ENCODE data around the gene COL19A1. TPM values are rescaled to one million over a fixed set of nuclear protein-coding genes. Genes with fewer than 3 reads are reported as not detected.

The COL19A1 gene
- total and polyA plus RNA-seq, 7 donors, result 0.54 to 1.6 (median 0.83) TPM; not detected in 3

DNA sequence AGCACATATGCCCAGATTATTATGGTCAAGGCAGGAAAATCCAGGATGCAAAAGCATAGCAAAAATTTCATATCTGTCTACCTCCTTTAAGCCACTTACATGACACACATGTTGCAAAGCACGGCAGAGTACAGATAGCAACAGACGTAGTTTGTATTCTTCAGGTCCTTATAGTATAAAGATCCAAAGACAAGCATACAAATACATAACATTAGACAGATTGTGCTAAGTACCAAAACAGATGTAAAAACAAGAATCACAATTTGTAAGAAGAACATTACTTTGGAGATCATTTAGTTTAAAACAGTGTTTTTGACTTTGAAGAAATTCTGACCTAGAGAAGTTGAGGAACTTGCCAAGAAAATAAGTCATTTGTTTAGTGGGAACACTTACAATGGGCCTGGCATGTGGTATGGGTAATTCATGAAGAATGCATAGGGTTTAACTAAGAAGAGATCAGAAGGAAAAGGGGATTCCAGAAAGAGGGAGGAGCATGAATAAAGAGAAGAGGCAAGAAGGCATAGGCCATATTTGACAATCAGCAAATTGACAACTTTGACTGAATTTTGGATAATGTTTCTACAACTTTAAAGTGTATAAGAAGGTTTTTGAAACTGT lies 39.0 kb upstream of the COL19A1 start:
- TF ChIP-seq, protein P1, sequence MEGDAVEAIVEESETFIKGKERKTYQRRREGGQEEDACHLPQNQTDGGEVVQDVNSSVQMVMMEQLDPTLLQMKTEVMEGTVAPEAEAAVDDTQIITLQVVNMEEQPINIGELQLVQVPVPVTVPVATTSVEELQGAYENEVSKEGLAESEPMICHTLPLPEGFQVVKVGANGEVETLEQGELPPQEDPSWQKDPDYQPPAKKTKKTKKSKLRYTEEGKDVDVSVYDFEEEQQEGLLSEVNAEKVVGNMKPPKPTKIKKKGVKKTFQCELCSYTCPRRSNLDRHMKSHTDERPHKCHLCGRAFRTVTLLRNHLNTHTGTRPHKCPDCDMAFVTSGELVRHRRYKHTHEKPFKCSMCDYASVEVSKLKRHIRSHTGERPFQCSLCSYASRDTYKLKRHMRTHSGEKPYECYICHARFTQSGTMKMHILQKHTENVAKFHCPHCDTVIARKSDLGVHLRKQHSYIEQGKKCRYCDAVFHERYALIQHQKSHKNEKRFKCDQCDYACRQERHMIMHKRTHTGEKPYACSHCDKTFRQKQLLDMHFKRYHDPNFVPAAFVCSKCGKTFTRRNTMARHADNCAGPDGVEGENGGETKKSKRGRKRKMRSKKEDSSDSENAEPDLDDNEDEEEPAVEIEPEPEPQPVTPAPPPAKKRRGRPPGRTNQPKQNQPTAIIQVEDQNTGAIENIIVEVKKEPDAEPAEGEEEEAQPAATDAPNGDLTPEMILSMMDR (IDR thresholded peaks at IDR 0.05), result no peak
- TF ChIP-seq EP300 (IDR thresholded peaks at IDR 0.05), result no peak
- WGBS, 2 donors, result 38 to 68% methylated on average over 2 of the region's 2 CpGs
- Histone ChIP-seq H3K4me3 (no peak overlapping the region), H3K4me1 (peaks cover 0 to 4% (median 0%) of the 10 kb centered on the region in 4 donors), H3K36me3 (no peaks in the 10 kb centered on the region), H3K9me3 (no peaks in the 10 kb centered on the region), H3K27ac (no peak overlapping the region), H3K27me3 (no peaks in the 10 kb centered on the region)
- intact Hi-C loops (cut with DNase I), result no loop called here
- no peak for DNase-seq

DNA sequence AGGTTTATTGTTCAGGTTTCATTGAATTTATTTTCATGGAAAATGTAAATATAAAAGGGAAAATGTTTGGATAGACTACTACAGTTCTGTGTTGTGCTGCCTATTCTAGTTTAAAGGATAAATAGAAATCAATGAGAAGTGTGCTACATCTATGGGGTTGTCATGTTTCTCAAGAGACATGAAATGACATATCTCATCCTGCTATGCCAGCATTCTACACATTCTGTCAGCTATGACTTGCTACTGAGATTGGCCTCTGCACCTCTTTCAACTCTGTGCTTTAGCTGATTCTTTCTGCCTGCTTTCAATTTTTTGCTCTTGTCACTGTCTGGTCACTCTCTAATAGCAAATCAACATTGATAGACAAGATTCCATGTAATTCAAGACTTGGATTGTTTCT lies 33.8 kb upstream of the COL19A1 start:
- H3K9me3 ChIP-seq, result no peaks in the 10 kb centered on the region
- intact Hi-C loops (cut with DNase I), result no loop called here

DNA sequence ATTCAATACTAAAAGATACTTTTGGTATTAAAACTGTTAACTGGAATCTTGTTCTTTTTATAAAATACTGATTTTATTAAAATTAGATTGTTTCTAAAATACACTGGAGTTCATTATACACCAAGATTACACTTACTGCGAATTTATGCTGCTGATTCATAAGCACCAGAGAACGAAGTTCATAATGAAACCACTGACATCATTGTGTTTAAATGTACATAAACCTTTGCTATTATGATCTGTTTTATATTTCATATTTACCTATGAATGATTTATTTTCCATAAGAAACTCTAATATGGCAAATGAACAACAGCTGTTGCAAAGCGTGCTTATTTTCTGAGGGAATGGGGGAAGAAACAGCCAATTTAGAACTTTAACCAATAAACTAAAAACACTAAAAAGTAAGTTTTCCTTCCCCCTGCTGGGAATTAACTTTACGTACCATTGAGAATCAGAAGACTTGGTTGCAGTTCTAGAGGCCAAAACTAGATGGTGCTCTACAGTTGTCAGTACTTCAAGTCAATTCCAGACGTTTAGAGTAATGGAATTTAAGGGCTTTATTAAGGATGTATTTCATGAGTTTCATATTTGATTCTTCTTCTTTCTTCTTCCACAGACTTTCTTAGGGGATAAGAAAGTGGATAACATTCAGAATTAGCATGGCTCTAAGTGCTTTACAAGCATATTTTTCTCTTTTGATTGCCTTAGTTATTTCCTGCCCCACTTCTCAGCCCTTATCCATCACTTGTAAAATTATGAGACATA lies 30.8 kb upstream of the COL19A1 start:
- H3K27ac ChIP-seq, result no peak overlapping the region
- H3K36me3 ChIP-seq, result no peaks in the 10 kb centered on the region
- DNase-seq, result no peak
- TF ChIP-seq, protein P1 (IDR thresholded peaks at IDR 0.05), result peak; percentile 23 to 73 (median 46)
- TF ChIP-seq POLR2AphosphoS5 (IDR thresholded peaks at IDR 0.05) (no peak), POLR2A (IDR thresholded peaks at IDR 0.05) (no peak), EP300 (IDR thresholded peaks at IDR 0.05) (no peak)
- 2 to 10% methylated on average over 5 of the region's 5 CpGs for WGBS, 2 donors
- H3K4me1 ChIP-seq, result no peaks in the 10 kb centered on the region
- no peak overlapping the region for H3K4me3 ChIP-seq
- H3K9me3 ChIP-seq, result no peaks in the 10 kb centered on the region
- H3K27me3 ChIP-seq, result no peaks in the 10 kb centered on the region
- intact Hi-C loops (cut with DNase I), result loop anchor here (5.0 kb wide), 1 partner anchor 272 kb away; no protein-coding TSS in a partner anchor

More for the DNA sequence above, 33.8 kb upstream of the COL19A1 start:
- Histone ChIP-seq H3K27me3 (no peaks in the 10 kb centered on the region), H3K36me3 (no peaks in the 10 kb centered on the region), H3K4me3 (no peak overlapping the region), H3K4me1 (peaks cover 0 to 1% (median 0%) of the 10 kb centered on the region in 4 donors), H3K27ac (no peak overlapping the region)
- TF ChIP-seq POLR2A (IDR thresholded peaks at IDR 0.05) (no peak), POLR2AphosphoS5 (IDR thresholded peaks at IDR 0.05) (no peak), EP300 (IDR thresholded peaks at IDR 0.05) (no peak)
- TF ChIP-seq, protein P1 (IDR thresholded peaks at IDR 0.05), result no peak
- no peak for DNase-seq

DNA sequence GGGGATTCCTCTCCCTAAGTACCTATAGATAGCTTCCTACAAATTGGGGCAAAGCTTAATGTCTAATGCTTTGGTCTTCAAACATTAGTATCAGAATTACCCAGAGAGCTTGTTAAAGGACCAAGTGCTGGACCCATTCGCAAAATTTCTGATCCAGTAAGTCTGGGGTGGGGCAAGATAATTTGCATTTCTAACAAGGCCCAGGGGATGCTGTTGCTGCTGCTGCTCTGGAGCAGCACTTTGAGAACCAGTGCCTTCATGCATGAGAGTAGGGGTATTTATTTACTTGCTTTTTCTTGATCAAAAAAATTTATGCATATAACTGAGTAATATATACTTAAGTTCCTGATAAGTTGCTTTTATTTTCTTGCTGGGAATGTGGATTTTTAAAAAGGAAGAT lies 24.5 kb upstream of the COL19A1 start:
- TF ChIP-seq POLR2AphosphoS5 (IDR thresholded peaks at IDR 0.05), result no peak
- TF ChIP-seq, protein P1 (IDR thresholded peaks at IDR 0.05), result no peak
- TF ChIP-seq EP300 (IDR thresholded peaks at IDR 0.05), result no peak
- TF ChIP-seq POLR2A (IDR thresholded peaks at IDR 0.05), result no peak
- H3K27me3 ChIP-seq, result no peaks in the 10 kb centered on the region
- no peak overlapping the region for H3K4me3 ChIP-seq
- H3K36me3 ChIP-seq, result no peaks in the 10 kb centered on the region
- no peaks in the 10 kb centered on the region for H3K9me3 ChIP-seq
- no peaks in the 10 kb centered on the region for H3K4me1 ChIP-seq
- no peak for DNase-seq
- intact Hi-C loops (cut with DNase I), result no loop called here
- no peak overlapping the region for H3K27ac ChIP-seq
- WGBS, 2 donors, result 67 to 79% methylated on average over 1 of the region's 1 CpG

All from sigmoid colon (tissue), 7 donors.